Measurements from ENCODE around the gene GLT8D1.

GLT8D1 gene

DNA sequence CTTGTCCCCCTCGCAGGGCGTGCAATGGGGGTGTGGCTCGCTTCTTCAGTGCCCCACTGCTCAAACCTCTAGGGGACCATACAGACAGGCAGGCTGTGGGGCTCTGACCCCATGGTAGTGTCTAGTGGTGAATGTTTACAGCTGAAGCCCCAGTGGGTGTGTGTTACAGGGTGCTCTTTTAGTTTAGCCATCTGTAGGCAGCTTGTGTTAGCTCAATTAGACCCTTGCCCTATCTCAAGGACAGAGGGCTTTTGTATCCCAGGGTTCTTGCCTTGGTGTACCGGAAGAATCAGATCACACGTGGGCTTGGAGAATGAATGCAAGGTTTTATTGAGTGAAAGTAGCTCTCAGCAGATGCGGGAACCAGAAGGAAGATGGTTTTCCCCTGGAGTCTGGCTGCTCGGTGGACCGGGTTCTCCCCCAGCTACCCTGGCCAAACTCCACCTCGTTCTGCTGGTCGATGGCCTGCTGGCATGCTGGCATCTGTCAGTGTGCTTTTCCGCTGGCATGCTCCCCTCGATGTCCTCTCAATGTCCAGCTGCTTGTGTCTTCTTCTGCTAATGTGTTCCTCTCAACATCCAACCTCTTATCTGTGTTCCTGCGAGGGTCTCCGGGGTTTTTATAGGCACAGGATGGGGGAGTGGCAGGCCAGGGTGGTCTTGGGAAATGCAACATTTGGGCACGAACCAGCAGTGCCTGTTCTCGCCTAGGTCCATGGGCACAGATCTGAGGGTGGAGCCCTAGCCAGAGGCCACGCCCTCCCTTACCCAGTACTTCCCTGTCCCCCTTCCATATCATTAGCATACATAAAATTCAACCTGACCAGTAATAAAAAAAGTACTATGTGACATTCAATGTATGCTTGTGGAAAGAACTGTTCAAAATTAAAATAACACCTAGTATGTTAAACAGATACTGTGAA, 7.0 kb upstream of the GLT8D1 start:
- no peak for DNase-seq

- DNase-seq: no peak
Observed at GRCh38 chr3:52710512-52710911, 4.9 kb upstream of the GLT8D1 start.

DNA sequence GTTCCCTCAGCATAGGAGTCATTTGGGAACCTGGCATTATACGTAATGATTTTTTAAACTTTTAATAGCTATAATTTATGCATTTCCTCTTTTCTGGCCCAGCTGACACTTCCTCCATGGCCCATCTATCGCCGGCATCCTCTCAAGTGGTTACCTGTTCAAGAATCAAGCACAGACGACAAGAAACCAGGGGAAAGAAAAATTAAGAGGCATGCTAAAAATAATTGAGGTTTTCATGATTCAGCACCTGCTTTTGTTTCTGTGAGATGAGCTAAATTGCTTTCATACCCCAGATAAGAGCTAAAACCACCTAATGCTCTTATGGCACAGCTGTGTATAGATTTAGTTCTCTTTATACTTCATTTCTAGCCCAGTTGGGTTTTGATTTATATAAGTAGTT, 2.0 kb upstream of the GLT8D1 start:
- no peak for DNase-seq

DNA sequence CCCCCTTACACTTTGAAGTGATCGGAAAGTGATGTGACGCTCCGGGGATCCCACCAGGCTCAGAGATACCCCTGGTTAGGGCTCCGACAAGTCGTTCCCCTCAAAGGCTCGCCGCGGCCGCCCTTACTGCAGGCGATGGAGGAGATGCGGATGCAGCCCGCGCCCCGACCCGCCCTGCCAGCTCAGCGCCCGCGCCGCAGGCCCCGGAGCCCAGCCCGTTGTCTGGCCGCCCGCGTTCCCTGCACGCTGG, 228 bp downstream of the GLT8D1 start:
- DNase-seq: no peak

DNA sequence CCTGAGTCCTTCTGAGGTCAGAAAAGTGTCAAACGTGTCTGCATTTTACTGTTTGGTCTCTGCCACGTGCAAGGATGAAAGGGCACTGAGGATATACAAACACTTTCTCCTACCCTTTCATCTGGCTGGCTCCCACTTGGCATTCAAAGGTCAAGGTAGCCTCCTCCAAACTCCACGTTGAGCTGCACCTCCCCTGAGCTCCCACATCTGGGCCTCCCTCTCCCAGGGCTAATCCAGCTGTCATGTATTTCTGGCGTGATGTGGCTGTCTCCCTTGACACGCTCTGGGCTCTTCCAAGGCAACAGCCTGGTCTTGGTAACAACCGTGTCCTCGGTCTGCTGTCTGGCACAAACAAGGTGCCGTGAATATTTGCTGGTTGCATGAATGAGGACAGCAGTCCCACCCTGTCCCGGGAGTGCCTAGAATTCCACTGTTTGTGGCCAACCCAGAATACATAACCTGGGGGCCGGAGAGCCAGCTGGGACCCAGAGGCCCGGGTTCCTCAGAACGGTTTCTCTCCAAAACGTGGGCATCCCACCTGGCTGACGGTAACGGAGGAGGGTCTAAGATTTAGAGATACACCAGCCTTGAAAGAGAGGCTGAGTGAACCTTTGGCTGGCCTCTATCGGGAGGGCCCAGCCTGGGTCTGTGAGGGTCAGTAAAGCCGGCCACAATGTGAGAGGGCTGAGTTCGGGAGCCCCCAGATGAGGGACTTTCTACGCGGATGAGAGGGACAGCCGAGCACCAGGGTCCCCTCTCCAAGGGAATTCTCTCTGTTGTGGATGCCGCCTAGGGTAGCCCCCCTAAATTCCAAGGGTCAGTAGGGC, 767 bp downstream of the GLT8D1 start:
- no peak for DNase-seq

- DNase-seq: no peak
Observed at GRCh38 chr3:52703341-52703740, 2.2 kb downstream of the GLT8D1 start.

GRCh38 chr3:52697632-52697965, 8.0 kb downstream of the GLT8D1 start:
- DNase-seq: no peak

- no peak for DNase-seq
Observed at GRCh38 chr3:52696830-52697631, 8.6 kb downstream of the GLT8D1 start.

DNA sequence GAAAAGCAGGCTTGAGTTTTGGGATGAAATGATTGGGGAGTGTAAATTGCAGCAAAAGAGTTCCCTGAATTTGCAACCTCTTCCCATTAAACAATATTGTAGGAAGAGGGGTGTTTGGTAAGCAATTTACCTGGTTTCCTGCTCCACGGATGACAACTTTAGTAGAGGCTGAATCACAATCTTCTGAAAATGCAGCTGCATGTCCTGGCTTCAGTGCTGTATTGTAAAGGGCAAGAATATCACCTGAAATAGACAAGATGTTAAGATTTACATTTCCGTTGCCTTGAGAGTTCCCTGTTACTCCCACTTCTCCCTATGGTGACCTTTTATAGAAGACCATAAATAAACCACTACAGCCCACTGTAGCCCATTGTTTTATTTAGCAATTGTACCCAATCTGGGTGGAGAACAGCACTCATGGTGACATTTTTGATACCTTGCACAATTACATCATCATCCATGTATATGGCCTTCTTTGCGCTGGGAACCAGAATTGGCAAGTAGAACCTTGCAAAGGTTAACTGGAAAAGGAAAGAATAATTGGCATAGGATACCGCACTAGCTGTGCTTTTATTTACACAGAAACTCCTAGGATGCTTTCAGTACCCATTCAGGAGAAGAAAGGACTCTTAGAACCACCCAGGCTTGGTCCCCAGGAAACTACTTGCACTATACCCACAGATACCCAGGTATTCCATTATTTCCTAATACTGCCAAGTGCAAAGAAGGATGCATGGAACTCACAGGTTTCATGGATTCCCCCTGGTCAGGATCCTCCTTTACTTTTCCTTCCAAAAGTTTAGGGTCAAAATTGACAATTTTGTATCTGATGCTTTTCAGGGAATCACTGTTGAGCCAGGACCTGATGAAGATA, 9.6 kb downstream of the GLT8D1 start:
- no peak for DNase-seq

- DNase-seq: no peak
Observed at GRCh38 chr3:52694528-52695189, 10.9 kb downstream of the GLT8D1 start.

- DNase-seq: no peak
Observed at GRCh38 chr3:52693071-52693470, 12.5 kb downstream of the GLT8D1 start.

DNA sequence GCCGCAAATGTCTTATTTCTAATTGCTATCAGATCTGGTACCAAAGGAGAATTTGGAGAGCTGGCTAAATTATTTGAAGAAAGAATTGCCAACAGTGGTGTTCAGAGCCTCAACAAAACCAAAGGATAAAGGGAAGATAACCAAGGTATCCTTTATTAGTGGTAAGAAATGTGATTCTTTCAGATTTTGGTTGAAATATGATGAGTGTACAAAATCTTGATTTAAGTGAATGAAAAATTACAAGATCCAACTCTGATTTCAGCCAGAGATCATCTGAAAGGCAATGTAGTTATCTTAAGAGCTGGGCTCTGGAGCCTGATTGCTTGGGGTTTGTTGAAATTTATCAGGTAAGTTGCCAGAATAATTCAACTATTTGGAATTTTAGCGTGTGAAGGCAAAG, 15.0 kb downstream of the GLT8D1 start:
- no peak for DNase-seq

- DNase-seq: no peak
Observed at GRCh38 chr3:52689151-52689550, 16.4 kb downstream of the GLT8D1 start.

GRCh38 chr3:52688266-52688665, 17.3 kb downstream of the GLT8D1 start:
- no peak for DNase-seq

- peak; percentile 94 for DNase-seq
Observed at GRCh38 chr3:52685709-52686691, 19.6 kb downstream of the GLT8D1 start, which contains the start of the genes GNL3 and PBRM1. Gene GNL3, plus strand, starts transcription at chr3:52686032. Its CDS starts 61 bp downstream, at chr3:52686093. Gene PBRM1, minus strand, starts transcription at chr3:52685913.

DNA sequence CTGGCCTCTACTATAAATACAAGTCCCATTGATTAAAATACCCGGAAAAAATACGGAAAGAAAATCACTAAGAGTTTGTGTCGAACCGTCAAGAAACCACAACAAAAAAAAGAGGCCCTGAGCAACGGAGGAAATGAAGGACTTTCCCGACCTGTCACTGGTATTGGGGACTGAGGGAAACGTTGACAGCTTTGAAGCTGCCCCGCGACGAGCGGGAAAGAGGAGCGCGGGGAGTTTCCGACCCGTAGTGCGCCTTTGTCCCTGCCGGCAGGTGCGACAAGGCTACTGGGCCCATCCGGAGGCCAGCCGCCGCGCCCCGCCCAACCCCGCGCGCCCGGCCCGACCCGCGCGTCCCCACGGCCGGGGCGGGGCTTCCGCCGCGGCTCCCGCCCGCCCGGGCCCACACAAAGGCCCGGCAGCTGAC, 20.3 kb downstream of the GLT8D1 start:
- peak; percentile 88 for DNase-seq

DNA sequence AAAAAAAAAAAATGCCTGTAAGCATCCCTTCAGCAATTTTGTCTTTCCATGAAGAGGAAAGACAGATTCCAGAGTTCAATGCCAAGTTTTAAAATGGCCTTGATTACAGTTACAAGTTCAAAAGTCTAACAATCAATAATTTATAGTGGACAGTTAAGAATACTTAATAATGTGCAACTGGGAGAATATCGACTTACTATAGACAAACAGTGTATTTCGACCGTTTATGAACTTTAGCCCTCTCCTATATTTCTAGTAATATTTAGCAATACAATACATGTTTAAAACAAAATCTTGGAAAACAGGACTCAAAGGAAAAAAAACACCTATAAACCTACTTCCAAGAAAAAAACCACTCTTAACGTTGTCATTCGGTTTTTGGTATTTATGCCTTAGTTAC, 21.4 kb downstream of the GLT8D1 start:
- no peak for DNase-seq

- no peak for DNase-seq
Observed at GRCh38 chr3:52683611-52684010, 22.0 kb downstream of the GLT8D1 start.

DNA sequence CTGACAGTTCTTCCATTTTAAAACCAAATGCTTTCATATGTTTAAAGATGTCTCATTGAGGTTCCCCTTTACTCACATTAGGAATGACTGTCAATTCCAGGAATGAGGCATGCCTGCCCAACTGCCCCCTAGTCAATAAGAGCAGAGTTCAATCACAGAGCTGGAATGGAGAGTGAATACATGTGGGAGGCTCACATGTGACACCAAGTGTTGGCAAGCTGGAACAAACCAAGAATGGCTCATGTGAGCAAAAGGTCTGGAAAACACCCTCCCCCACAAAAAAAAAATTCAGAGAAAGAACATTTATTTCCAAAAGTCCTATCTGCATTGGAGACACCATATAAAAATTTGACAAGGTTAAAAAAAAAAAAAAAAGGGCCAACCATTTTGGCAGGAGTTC, 23.6 kb downstream of the GLT8D1 start:
- DNase-seq: no peak

DNA sequence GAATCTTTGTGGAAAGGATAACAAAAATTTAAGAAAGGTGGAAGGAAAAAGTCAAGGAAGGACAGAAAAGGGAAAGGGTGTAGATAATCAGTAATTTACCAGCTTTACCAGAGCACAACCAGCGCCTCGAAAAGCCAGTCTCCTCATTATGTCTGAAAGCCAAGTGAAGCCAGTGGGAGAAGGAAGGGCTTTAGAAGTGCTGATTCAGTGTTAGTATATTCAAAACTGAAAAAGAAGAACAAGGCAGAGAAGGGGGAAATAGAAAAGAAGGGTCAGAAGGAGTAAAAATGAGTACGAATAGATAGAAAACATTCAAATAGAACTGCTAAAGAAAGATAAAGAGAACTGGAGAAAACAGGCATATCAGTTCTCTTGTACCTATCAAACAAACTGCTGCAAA, 24.0 kb downstream of the GLT8D1 start:
- DNase-seq: no peak

GRCh38 chr3:52679811-52680210, 25.8 kb downstream of the GLT8D1 start:
- DNase-seq: no peak
